GM21619 (cell line): ENCODE results near the gene HDAC4.

Experiments used
- ATAC-seq: cut with Tn5 transposase; IDR thresholded peaks from one replicate; pipeline ENCODE4 v1.9.1; 2021; ENCODE audit not compliant: unreplicated experiment

The HDAC4 gene

DNA sequence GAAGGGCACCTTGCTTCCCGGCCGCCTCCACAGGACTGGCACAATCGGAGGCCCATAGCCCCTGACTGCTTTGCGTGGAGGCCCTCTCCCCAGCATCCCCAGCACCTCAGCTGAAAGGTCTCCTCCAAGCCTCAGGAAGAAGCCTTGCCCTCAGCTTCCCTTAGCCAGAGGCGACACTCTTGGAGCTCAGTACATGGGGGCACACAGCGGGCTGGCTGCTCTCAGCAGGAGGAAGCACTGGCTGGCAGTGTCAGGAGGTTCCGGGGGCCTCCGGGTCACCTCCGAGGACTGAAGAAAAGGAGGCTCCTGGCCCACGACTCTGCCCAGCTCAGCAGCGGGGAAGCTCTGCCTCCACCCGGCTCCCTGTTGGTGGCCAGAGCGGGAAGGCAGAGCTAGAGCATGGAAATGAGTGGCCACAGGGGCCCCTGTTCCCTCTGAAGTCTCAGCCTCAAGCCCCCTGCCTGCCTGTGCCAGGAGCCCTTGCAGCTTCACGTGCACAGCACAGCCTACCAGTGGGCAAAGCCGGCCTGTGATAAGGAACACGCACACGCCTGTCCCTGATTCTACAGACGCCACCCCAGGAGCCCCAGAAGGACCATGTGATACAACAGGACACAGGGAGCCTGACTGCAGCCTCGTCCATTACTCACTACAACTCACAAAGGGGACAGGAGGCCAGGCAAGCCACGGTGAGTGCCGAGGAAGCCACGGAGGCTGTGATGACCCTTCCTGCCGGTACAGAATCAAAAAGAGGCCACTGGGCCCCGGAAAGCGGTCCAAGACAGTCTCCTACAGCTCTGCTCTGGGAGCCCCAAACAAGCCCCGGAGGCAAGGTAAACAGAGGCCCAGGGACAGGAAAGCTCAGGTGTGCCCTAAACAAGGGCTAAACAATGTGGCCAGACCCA is 15.5 kb downstream of the HDAC4 start:
- no peak for ATAC-seq

DNA sequence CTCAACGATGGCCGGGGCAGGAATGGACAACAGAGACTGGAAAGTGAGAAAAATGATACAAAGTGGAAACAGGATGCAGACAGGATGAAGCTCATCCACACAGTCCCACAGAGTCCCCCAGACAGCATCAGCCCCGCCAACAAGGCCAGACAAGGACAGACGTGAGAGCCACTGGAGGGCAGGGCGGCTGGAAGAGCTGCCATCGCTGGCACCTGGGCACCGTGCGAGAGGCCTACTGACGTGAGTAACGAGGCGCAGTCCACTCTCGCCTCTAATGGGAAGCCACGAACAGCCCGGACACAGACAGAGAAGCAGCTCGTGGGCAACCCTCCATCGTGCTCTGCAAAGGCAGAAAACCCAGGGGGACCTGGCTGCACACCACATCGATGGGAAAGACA is 17.1 kb downstream of the HDAC4 start:
- no peak for ATAC-seq

DNA sequence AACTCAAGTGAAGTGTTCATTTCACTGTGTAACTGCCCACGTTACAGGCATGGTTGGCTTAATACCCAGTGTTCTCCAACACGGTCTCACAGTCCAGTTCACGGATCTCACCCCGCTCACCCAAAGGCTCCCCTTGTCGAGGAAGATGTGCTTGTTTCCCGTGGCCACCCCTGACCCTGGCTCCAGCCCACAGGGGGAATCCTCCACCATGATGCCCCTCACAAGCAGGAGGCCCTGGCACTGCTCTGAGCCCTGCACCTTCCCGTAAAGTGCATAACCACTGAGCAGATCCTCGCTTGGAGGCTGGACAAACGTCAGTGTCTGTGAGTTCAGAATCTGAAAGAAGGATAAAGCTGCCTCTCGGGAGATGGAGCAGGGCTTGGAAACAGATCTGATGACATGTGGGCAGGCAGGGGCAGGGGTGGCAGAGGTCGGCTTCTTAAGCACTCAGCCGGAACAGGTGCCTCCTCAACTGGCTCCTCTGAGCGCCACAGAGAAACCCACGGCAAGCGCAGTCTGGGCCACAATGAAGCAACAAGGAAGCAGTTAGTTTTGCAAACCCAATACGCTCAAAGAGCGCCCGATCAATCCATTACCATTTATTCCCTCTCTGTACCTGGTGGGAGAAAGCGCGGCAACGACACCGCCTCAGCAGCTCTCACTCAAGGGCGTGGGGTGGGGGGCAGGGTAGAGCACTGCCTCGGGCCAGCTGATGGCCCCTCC is 17.6 kb downstream of the HDAC4 start:
- no peak for ATAC-seq

DNA sequence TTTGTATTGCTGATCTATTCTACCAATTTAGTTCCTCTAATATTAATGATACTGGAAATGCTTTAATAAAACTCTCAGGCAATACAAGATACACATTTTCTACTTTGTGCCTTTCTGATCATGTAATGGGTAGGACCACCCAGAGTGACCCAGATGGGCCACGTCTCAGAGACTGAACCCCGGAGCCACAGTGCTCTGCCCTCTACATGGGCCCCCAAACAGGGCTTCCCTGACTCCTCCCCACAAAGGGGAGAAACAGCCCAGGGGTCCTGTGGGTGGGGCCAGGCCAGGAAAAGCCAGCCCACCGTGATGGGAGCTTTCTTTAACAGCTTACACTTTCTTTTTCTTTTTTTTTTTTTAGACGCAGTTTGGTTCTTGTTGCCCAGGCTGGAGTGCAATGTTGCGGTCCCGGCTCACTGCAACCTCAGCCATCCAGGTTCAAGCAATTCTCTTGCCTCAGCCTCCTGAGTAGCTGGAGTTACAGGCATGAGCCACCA is 18.4 kb downstream of the HDAC4 start:
- ATAC-seq, result no peak

DNA sequence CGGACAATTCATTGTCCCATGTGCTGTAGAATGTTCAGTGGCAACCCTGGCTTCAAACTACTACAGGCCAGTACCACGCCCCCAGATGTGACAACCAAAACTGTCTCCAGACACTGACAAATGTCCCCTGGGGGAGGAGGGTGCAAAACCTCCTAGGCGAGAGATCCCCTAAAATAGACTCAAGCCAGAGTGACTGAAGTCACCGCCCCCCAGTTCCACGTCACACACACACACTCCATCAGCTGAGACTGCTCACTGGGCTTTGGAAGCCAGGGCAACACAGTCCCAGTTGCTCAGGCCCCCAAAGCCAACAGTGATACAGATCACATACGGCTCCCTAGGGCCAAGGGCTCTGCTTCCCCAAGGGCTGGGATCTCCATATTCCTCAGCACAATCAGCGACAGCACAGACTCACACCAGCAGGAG is 19.1 kb downstream of the HDAC4 start:
- ATAC-seq, result peak; percentile 71

DNA sequence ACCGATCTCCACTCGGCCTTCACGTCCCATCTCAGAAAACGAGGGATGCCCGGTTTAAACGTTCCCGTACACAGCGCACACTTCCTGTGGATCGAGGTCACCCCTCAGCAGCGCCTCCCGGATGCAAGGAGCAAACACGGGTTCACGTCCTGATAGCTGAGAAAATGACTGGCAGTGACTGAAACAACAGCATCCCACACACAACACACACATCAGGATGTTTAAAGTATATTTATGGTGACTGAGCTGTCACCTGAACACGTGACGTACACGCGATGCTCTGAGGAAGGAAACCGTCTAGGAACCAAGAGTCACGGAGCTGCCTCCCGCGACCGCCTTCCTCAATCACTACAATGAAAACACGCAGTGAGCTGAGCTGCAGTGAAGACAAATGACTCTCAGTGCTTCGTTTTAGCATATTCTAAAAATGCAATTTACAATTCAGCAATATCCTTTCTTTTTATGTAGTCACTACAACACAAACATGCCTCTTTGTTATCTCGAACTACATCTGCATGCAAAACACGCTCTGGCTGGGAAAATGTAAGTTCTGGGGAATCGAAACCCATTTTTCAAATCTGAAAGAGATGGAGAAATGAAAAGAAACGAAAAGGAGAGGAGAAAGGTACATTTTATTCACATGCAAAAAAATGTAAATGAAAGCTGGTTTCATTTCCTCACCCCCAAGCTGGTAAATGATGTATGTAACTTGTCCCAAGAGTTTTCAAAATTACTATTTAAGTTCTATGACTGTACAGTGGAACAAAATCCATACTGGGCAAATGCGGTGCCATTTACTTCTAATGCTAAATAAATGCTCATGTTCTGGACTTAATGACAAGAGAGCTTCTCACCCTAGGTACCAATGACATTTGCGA is 19.8 kb downstream of the HDAC4 start:
- ATAC-seq, result peak; percentile 41

DNA sequence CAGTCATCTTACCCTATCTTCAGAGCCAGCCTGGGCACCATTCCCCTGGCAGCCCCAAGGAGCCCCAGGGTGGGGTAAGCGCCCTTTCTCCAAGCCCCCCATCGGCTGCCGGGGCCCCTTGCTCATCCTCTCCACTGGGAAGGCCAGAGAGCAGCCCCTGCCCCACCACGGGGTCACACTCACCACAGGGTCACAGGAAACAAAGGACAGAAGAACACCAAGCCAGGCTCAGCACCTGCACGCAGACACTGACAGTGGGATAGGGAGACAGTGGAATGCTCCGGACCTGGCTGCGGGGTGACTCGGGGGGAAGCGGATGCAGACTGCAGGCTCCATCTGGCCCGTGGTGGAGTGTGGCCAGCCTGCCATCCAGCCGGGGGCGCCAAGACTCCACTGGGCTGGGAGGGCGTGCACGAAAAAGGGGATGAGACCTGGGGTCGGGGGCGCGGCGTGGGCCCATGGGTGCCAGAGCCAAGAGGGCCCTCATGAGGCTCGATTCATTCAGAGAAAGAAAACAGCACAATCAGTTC is 21.1 kb downstream of the HDAC4 start:
- no peak for ATAC-seq

DNA sequence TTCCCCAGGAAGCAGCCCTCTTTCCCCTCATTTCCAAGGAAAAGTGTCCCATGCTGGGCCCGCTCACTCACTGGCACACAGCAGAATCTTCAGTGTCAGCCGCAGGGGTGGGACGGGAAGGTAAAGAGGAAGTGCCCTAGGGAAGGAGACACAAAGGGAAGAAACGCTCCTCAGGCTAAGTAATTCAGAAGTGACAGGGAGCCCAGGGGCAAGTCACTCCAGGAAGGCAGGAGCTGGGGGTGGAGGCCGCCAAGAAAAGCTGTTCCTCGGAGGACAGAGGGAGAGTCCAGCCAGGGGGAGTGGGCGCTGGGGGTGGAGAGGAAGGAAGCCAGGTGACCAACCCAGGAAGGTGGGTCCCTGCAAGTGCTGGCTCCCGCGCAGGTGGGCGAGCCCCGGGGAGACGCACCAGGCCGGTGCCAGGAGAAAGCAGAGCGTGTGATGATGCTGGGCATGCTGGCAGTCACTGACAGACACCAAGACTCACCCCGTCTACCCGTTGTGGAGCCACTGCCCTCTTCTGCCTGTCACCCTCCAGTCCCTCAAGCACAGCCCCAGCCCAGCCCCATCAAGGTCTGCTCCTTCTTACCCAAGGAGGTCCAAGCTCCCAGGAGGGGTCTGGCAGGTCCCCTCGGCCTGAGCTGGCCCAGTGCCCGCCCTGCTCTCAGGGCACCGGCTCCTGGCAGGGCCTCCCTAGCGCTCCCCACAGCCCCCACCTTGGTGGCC is 21.7 kb downstream of the HDAC4 start:
- no peak for ATAC-seq

DNA sequence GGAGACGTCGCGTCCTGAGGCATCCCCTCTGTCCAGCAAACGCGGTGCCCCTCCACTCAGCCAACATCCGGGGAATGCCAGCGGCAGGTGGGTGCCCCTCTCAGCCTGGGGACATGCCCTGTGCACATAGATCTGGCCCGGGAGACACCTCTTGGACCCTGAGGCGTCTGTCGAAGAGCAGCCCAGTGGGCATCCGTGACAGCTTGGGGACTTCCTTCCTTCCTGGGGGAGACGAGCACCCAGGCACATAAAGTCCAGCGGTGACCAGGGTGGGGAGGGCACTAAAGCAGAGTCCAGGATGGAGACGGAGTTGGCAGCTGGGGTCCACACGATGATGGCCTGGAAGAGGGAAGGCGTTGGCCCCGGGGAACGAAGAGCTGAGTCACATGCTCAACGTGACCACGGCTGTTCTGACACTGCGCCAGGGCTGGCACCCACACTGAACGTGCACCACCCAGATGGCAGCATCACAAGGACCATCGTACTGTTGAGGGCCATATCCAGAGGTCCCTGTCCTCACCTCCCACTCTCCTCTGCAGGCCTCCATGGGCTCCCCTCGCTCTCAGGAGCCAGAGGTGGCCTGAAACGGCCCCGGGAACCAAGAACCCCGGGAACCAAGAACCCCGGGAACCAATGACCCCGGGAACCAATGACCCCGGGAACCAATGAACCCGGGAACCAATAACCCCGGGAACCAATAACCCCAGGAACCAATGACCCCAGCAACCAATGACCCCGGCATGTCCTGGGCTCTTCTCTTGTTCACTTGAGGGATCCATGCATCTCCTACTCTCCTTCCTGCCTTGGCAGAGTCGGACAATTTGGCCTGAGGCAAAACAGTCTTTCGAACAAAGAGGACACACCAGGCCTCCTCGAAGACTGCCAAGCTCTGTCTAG is 22.6 kb downstream of the HDAC4 start:
- ATAC-seq, result no peak

DNA sequence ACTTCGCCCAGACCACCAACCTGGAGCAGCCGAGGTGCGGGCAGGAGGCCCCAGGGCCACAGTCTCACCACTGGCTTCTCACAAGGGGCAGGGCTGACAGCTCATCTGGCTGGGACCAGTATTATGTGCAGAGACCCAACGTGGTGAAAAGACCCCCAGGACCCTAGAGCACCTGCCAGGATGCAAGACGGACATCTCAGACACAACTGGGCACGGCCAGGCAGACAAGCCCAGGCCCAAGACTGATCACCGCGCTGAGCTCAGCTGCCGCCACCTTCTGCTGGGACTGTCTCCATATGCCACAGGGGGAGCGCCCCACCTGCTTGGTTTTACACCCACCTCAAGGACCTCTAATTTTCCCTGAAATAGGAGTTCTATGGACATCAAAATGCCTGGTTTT is 23.2 kb downstream of the HDAC4 start:
- ATAC-seq, result no peak

DNA sequence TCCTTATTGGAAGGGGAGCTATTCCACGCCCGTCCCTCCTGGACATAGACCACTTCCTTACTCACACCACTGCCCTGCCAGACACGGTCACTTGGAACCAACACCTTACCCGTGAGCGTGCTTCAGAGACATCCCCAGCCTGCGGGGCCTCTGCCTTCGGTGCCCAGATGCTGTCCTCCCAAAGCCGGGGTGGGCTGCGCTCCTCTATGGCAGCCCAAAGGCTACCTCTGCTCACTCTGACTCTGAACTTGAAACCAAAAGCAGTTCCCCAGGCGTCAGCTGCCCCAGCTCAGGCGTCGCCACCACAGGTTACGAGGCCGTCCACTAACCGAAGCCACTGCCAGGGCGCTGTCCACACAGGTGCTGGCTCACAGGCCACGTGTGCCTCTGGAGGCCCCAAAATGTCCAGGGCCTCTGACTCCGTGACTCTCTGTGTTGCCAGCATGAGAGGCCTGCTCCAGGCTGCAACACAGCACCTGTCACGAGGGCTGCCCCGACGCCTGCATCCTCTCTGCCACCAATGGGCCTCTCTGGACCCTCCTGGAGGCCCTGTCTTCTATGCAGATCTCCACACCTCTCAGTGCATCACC is 23.8 kb downstream of the HDAC4 start:
- no peak for ATAC-seq

DNA sequence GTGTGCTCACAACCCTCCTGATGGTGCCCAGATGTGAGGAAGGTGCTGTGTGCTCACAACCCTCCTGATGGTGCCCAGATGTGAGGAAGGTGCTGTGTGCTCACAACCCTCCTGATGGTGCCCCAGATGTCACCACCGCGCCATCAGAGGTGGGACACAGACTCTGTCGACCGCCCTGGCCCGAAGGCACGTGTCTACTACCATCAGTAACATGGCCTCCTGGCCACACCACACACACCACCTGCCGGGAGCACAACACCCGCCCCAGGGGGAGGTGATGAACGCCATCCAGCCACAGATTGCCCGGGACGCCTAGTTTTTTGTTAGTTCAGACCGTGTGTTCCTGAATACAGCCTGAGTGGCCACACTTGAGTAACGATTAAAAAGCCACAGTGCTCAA is 24.5 kb downstream of the HDAC4 start:
- no peak for ATAC-seq

DNA sequence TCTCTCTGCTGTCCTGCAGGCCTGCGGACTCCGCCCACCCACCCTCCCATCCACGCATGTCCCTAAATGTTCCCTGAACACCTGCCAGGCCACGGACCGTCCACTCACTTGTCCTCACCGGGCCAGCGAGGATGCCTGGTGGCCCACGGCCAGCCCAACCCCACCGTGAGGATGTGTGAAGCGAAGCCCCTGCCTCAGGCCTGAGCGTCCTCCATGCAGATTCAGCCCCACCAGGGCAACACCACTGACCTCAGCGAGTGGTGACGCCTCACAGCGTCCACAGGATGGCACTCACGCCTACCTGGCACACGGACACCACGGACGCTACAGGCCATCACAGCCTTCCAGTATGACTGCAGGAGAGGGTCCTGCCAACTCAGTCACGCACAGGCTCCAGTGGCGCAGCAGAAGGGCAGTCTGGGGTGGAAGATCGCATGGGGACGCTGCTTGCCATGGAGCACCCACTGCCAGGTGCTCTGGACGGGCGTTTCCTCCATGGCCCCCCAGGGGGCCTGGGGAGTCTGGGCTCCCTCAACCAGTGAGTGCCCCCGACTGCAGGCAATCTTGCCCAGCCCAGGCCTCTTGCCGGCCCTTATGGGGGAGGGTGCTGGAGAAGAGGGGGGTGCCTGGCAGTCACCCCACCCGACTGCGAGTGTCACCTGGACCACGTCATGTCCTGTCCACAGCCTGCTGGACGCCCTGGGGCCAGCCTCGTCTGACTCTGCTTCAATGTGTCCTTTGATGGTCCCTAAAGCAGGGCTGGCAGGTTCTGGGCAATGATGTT is 25.4 kb downstream of the HDAC4 start:
- no peak for ATAC-seq

DNA sequence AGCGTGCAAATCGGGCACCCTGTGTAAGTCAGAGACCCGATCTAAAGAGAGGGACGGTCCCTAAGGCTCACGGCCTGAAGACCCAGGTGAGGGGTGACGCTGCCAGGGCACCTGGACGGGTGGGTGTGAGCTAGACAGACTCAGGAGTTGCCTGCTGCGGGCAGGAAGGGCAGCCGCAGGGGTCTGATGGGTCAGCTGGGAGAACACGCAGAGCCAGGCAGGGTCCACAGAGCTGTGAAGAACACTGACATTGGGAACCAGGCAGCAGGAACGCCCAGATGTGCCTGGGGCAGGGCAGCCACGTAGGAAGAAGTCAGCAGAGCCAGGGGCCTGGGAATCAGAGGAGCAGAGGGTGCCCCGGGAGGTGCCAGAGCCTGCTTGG is 25.9 kb downstream of the HDAC4 start:
- no peak for ATAC-seq

DNA sequence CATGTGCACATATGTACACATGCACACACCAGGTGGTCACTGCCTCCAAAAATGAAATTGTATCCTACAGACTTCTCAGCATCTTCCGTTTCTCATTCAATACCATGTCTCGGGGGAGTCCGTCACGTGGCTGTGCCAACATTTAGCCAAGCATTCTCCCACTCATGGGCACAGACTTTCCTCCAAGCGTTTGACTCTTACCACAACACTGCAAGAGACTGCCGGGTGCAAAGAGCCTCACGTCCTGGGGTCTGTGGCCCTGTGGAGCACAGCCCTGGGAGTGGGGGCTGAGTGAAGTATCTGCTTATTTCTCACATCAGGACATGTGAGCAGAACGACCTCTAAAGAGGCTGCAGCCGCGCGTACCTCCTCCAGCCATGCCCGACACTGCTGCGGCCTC is 28.0 kb downstream of the HDAC4 start:
- no peak for ATAC-seq

DNA sequence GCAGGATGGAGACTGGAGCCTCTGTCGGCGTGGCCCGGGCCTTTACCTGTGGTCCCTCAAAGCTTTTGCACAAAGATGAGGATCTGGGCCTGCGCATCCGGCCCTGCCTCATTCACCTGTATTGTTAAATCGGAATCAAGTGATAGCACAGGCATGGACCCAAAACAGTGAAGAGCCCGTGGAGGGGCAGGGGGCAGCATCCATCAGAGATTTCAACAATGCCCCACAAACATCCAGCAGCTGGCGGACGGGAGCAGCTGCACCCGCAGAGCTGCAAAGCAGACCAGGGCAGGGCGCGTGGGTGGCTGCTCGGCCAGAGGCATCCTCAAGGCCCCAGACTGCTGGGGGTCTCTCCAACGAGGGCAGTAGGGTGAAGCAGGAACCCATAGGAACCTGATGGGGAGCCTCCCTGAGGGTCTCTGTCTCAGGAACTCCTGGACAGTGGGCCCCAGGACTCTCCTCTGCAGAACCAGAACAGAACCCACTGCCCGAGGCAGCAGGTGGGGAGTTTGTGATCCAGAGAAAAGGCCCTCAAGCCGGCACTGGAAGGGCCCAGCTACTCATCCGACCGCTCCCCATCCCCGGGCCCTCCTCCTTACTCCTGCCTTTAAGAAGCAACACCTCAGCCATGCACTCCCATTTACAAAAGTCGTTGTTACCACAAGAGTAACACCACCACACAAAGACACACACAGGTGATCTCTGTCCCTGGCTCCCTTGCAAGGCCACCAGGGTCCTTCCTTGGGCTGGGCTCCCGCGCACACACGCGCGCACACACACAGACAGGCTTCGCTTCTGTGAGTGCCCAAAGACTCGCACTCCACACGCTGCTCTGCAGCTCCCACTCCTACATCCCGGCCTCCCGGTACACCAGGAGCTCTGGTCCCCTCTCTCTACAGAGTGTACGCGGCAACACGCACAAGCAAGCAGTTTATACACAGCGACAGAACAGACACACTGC is 28.8 kb downstream of the HDAC4 start:
- no peak for ATAC-seq
